GM12892 (cell line): Measurements from ENCODE around the gene CCDC141. TPM values are rescaled to one million over a fixed set of nuclear protein-coding genes. Genes with fewer than 3 reads are reported as not detected.
"Not testable (repeated sequence)": the region's sequence is repeated elsewhere in the genome, so short reads cannot be mapped to it uniquely, and the experiment has no call there.

Experiments used
- DNase-seq: peaks from one replicate; pipeline ENCODE4 v3.0.0; 2011; ENCODE audit not compliant: insufficient read length
- FAIRE-seq: peaks from 2 replicates; lab custom pipeline; 2011; peaks lifted over from hg19 to GRCh38; lab: Jason Lieb, UNC
- POLR2A ChIP-seq: IDR thresholded peaks from 2 replicates; pipeline ENCODE4 v1.6.1; 2011; ENCODE audit warnings: low read depth, low read length, control low read depth
- POLR2AphosphoS5 ChIP-seq: IDR thresholded peaks from 2 replicates; pipeline ENCODE4 v1.6.1; 2011; ENCODE audit warnings: low read depth, low read length, control low read depth
- TAF1 ChIP-seq: IDR thresholded peaks from 2 replicates; pipeline ENCODE4 v1.6.1; 2011; ENCODE audit warnings: low read depth, mild to moderate bottlenecking, control low read depth, low read length, borderline replicate concordance
- polyA plus RNA-seq: library from polyadenylated mRNA; unstranded; fragments of >200 nt; gene quantifications from one replicate; pipeline ENCODE4 v1.2.1, GENCODE V29; 2012; ENCODE audit warnings: missing spikeins, inconsistent platforms; ENCODE audit not compliant: missing spikeins

CCDC141 gene, protein sequence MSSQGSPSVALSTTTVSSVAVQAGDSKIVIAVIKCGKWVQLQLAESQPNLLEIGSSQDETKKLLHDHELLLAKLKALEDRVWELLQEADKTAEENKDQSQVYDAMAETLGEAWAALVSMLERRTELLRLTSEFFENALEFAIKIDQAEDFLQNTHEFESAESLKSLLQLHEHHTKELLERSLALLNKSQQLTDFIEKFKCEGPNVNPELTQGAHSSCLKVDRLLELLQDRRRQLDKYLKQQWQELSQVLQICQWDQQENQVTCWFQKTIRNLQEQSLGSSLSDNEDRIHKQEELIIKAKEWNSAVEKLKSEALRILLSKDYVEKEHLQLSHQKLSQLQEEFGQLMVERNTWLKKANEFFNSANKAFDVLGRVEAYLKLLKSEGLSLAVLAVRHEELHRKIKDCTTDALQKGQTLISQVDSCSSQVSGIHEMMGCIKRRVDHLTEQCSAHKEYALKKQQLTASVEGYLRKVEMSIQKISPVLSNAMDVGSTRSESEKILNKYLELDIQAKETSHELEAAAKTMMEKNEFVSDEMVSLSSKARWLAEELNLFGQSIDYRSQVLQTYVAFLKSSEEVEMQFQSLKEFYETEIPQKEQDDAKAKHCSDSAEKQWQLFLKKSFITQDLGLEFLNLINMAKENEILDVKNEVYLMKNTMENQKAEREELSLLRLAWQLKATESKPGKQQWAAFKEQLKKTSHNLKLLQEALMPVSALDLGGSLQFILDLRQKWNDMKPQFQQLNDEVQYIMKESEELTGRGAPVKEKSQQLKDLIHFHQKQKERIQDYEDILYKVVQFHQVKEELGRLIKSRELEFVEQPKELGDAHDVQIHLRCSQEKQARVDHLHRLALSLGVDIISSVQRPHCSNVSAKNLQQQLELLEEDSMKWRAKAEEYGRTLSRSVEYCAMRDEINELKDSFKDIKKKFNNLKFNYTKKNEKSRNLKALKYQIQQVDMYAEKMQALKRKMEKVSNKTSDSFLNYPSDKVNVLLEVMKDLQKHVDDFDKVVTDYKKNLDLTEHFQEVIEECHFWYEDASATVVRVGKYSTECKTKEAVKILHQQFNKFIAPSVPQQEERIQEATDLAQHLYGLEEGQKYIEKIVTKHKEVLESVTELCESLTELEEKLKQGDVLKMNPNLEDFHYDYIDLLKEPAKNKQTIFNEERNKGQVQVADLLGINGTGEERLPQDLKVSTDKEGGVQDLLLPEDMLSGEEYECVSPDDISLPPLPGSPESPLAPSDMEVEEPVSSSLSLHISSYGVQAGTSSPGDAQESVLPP (N-terminal part only)
- polyA plus RNA-seq = 2.4 TPM

DNA sequence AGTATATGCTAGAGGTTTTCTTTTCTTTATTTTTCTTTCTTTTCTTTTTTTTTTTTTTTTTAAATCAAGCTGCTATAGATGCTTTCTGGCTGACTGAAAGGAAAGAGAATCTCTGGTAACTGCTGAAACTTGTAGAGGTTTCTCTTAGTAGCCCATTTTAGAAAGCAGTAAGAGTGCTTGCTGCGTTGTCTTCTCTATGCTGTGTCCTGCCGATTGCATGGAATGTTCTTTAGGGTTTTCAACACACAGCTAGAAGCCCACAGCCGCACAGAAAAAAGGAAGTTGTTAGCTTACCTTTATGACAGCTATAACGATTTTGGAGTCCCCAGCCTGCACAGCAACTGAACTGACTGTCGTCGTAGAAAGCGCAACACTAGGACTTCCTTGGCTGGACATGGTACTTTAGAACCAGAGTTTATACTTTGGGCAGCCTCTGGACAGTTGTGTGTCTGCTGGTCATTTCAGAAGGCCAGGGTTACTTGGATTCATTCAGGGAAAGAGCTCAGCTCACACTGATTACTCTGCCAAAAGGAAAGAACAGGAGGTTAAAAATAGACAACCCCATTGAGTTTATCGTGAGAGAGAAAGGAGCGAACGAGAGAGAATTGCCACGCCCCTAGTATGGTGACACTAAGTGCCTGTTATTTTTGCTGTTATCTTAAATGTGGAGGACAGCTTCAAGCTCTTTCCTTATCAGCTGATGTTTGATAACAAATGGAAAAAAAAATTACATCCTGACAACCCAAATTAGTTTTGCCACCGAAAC is at the start of gene CCDC141:
Gene CCDC141 (minus strand): TSS at position 592 of the 766 bp plus-strand sequence. CDS start 196 bp downstream, at position 396.
- FAIRE-seq (peak; percentile 96), DNase-seq (no peak)
- TF ChIP-seq POLR2AphosphoS5 = 0 out of 2 replicates have a peak, but pooled peaks have one; percentile 40
- no peak for TF ChIP-seq TAF1
- peak; percentile 35; the same call in 1 of the 2 replicates for TF ChIP-seq POLR2A

DNA sequence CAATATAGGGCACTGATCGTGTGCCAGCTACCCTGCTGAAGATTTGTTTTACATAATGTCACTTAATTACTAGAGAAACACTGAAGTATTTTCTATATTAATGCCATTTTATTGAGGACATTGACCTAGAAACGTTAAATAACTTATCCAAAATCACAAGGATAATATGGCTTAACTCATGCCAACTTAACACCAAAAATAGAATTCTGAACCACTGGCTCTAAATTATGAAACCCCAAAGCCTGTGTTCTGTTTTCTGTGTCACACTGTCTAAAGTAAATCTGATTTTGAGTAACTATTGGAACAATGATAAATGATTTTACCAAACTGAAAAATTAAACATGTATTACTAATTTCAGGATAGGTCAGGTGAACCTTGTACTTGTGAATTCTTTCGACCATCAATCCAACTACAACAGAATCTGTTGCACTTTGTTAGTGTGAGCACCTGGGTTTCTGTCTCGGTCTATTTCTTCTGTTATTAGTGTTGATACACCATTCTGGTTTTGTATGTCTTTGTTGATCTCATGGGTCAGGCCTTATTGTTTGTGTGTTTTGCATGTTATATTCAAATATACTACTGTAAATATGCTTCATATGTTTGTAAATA is 48.2 kb upstream of the CCDC141 start:
- DNase-seq (no peak), FAIRE-seq (no peak)
- TF ChIP-seq POLR2AphosphoS5 (no peak), POLR2A (no peak), TAF1 (no peak)

DNA sequence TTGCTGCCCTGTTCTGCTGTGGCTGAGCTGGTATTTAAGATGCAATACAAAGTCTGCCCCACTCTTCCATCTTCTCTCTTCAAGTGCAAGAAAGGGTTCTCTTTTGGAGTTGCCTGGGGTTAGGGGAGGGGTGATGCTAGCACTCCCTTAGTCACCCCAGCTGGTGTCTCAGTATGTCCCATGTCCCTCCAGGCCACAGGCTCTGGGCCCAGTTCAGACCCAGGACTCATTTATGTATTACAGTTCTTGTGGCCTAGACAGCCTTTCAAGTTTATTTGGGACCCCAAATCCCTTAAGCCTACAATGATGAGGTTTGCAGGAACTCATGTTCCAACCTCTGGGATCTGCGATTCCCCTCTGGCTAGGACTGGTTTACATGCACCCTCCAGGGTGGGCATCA is 47.2 kb upstream of the CCDC141 start:
- FAIRE-seq (no peak), DNase-seq (no peak)
- TF ChIP-seq POLR2AphosphoS5 = no peak
- TF ChIP-seq POLR2A = no peak
- TF ChIP-seq TAF1 = no peak

DNA sequence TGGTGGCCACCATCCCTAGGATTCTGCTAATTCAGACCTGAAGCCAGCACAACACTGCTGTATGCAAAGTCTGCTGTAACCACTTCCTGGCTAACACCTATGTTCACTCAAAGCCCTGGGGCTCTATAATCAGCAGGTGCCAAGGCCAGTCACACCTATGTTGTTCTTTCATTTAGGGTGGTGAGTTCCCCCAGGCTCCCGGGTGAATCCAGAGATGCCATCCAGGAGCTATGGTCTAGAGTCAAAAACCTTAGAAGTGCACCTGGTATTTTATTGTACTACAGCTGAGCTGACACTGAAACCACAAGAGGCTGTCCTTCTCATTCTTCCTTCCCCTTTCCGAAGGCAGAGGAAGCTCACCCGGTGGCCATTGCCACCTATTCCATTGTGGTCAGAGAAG is 46.2 kb upstream of the CCDC141 start:
- TF ChIP-seq POLR2A = no peak
- FAIRE-seq (peak; percentile 80), DNase-seq (no peak)

DNA sequence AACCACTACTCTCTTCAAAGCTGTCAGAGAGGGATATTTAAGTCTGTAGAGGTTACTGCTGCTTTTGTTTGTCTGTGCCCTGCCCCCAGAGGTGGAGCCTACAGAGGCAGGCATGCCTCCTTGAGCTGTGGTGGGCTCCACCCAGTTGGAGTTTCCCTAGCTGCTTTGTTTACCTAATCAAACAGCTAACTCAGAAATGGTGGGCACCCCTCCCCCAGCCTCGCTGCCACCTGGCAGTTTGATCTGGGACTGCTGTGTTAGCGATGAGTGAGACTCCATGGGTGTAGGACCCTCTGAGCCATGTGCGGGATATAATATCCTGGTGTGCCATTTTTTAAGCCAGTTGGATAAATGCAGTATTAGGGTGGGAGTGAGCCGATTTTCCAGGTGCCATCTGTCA is 43.0 kb upstream of the CCDC141 start:
- FAIRE-seq, DNase-seq: not testable (repeated sequence)

DNA sequence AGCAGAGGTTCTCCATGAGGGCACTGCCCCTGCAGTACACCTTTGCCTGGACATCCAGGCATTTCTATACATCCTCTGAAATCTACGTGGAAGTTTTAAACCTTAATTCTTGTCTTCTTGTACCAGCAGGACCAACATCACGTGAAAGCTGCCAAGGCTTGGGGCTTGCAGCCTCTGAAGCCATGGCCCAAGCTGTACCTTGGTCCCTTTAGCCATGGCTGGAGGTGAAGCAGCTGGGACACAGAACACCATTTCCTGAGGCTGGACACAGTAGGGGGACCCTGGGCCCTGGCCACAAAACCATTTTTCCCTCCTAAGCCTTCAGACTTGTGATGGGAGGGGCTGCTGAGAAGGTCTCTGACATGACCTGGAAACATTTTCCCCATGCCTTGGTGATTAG is 32.8 kb upstream of the CCDC141 start:
- TF ChIP-seq TAF1 (no peak), POLR2AphosphoS5 (no peak), POLR2A (no peak)
- DNase-seq (no peak), FAIRE-seq (no peak)

DNA sequence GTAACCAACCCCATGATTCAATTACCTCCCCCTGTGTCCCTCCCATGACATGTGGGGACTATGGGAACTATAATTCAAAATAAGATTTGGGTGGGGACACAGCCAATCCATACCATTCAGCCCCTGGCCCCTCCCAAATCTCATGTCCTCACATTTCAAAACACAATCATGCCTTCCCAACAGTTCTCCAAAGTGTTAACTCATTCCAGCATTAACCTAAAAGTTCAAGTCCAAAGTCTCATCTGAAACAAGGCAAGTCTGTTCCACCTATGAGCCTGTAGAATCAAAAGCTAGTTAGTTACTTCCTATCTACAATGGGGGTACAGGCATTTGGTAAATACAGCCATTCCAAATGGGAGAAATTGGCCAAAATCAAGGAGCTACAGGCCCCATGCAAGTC is 32.0 kb upstream of the CCDC141 start:
- no peak for TF ChIP-seq POLR2A
- no peak for TF ChIP-seq POLR2AphosphoS5
- no peak for TF ChIP-seq TAF1
- FAIRE-seq (no peak), DNase-seq (no peak)

DNA sequence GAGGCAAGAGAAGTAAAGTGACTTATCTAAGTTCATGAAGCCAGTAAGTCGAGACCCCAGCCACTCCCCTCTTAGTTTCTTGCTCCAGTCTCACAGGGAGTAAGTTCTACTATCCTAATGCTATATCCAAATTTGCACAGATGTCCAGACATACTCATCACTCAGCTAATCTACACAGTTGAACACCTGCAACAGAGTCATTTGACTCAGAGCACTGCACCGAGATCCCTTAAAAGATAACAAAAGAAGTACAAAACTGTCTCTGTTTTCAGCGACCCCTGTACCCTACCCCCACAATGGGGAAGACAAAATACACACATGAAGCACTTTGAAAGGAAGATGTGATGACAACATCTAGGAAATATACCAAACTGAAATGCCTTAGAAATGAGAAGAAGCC is 22.6 kb upstream of the CCDC141 start:
- TF ChIP-seq TAF1 (no peak), POLR2AphosphoS5 (no peak), POLR2A (no peak)
- FAIRE-seq (no peak), DNase-seq (no peak)

DNA sequence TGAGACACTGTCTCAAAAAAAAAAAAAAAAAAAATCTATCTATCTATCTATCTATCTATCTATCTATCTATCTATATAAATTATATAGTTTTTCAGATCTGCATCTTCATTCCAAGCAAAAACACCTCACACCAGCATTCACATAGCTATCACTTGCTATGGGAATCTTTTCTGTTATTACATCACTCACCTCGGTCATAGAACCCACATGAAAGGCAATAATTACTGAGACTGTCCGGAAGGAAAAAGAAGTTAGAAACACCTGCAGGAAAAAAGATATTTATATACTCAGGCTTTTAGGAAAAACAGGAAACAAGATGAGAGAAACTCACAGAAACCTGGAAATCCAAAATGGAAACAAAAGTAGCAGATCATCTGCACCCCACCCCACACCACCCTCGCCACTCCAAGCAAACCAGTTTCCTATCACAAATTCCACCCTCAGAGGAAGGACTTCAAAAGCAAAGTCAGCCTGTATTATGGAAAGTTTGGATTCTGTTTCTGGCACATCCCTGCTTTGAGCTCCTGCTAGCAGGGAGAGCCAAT is 21.9 kb upstream of the CCDC141 start:
- no peak for DNase-seq
- no peak for TF ChIP-seq TAF1
- no peak for TF ChIP-seq POLR2A
- FAIRE-seq = no peak

DNA sequence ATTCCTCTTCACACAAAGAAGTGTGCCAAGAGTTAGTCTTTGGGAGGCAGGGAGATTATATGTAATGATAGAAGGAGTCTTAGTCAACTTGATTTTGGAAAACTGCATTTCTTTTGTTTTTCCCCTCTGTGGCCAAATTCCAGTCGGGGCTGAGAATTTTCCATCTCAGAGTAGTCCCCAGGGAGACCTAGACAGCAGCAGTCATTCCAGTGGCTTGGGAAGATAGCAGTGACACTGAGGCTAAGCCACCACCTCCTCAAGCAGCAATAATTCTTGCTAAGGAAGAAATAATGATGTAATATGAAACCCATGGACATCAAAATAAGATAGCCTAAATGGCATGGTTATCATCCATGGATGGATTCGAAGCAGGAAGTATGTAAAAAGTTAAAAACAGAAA is 21.0 kb upstream of the CCDC141 start:
- TF ChIP-seq POLR2A = no peak
- TF ChIP-seq TAF1 = no peak
- no peak for TF ChIP-seq POLR2AphosphoS5
- DNase-seq = no peak
- no peak for FAIRE-seq
